Measurements from ENCODE around the gene MT1M. TPM values are rescaled to one million over a fixed set of nuclear protein-coding genes. Genes with fewer than 3 reads are reported as not detected.

Gene MT1M
- total RNA-seq, 1 experiment from 2014 or later = not detected

- Histone ChIP-seq H3K4me1 (replicated peaks; ENCODE audit: insufficient read depth) (peaks cover 27% of the 10 kb centered on the region), H3K4me3 (no peak overlapping the region), H3K9me2 (ENCODE audit: insufficient read depth) (no peaks in the 10 kb centered on the region), H3K36me3 (ENCODE audit: low read depth) (no peaks in the 10 kb centered on the region), H3K27ac (no peak overlapping the region), H3K27me3 (ENCODE audit: insufficient read depth, low read depth) (0 out of 2 replicates have a peak, but pooled peaks cover 3% of the 10 kb centered on the region), H3K4me2 (no peak overlapping the region), H2AFZ (no peak overlapping the region), H4K20me1 (ENCODE audit: insufficient read depth) (peaks cover 5% of the 10 kb centered on the region; the same call in 1 of the 2 replicates), H3F3A (ENCODE audit: insufficient read depth, low read depth) (peaks cover 18% of the 10 kb centered on the region), H3K79me2 (ENCODE audit: low read depth) (no peaks in the 10 kb centered on the region), H3K9me3 (ENCODE audit: insufficient read depth, low read depth) (no peaks in the 10 kb centered on the region)
- TF ChIP-seq CTCF (conservative IDR thresholded peaks at IDR 0.05) (no peak), EZH2 (IDR thresholded peaks at IDR 0.05; ENCODE audit: low read depth) (no peak)
- DNase-seq = no peak
- CTCF ChIA-PET = no interaction called here
- intact Hi-C loops (cut with micrococcal nuclease; ENCODE audit: unreplicated experiment) = no loop called here
- POLR2A ChIA-PET (ENCODE audit: unreplicated experiment) = interaction anchor here (0.6 kb wide), 1 partner anchor 48 kb away, joined by 4 read pairs; no protein-coding TSS in a partner anchor
- no TSS peak for BruUV-seq (replicated peaks)
Measured at GRCh38 chr16:56647641-56648431, 15.4 kb downstream of the MT1M start.

DNA sequence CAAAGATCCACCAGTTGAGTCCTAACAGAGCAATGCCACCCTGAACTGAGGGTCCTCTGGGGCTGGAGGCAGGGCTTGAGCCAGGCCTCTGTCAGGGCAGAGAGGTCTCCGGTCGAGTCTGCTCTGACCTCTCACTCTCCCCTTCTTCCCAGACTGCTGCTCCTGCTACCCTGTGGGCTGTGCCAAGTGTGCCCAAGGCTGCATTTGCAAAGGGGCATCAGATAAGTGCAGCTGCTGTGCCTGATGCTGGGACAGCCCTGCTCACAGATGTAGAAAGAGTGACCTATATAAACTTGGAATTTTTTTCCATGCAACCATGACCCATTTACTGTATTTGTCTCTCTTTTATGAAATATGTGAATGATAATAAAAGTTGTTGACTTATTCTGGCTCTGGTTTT is 16.8 kb downstream of the MT1M start:
- Histone ChIP-seq H3K4me1 (replicated peaks; ENCODE audit: insufficient read depth) (peaks cover 26% of the 10 kb centered on the region), H3K36me3 (ENCODE audit: low read depth) (no peaks in the 10 kb centered on the region), H3K9me3 (ENCODE audit: insufficient read depth, low read depth) (no peaks in the 10 kb centered on the region), H3K27ac (no peak overlapping the region), H3K4me2 (peak overlapping the region; percentile 17; the same call in 1 of the 2 replicates), H3K27me3 (ENCODE audit: insufficient read depth, low read depth) (0 out of 2 replicates have a peak, but pooled peaks cover 3% of the 10 kb centered on the region), H3F3A (ENCODE audit: insufficient read depth, low read depth) (peaks cover 28% of the 10 kb centered on the region; the same call in 1 of the 2 replicates), H4K20me1 (ENCODE audit: insufficient read depth) (peaks cover 5% of the 10 kb centered on the region; the same call in 1 of the 2 replicates), H3K9me2 (ENCODE audit: insufficient read depth) (no peaks in the 10 kb centered on the region), H2AFZ (no peak overlapping the region), H3K79me2 (ENCODE audit: low read depth) (no peaks in the 10 kb centered on the region), H3K4me3 (no peak overlapping the region)
- no peak for DNase-seq
- TF ChIP-seq CTCF (conservative IDR thresholded peaks at IDR 0.05) (no peak), EZH2 (IDR thresholded peaks at IDR 0.05; ENCODE audit: low read depth) (no peak)
- ChIA-PET CTCF (no interaction called here), POLR2A (ENCODE audit: unreplicated experiment) (interaction anchor here (0.7 kb wide), 2 partner anchors 39 to 349 kb away, joined by 4 to 9 read pairs; no protein-coding TSS in a partner anchor)
- BruUV-seq (replicated peaks) = no TSS peak
- intact Hi-C loops (cut with micrococcal nuclease; ENCODE audit: unreplicated experiment) = no loop called here

- Histone ChIP-seq H3K36me3 (ENCODE audit: low read depth) (no peaks in the 10 kb centered on the region), H2AFZ (no peak overlapping the region), H3K4me3 (no peak overlapping the region), H3K27me3 (ENCODE audit: insufficient read depth, low read depth) (0 out of 2 replicates have a peak, but pooled peaks cover 3% of the 10 kb centered on the region), H3K9me2 (ENCODE audit: insufficient read depth) (no peaks in the 10 kb centered on the region), H3K4me2 (peak overlapping the region; percentile 20), H3K79me2 (ENCODE audit: low read depth) (no peaks in the 10 kb centered on the region), H3F3A (ENCODE audit: insufficient read depth, low read depth) (peaks cover 31% of the 10 kb centered on the region; the same call in 1 of the 2 replicates), H4K20me1 (ENCODE audit: insufficient read depth) (peaks cover 5% of the 10 kb centered on the region; the same call in 1 of the 2 replicates), H3K4me1 (replicated peaks; ENCODE audit: insufficient read depth) (peaks cover 30% of the 10 kb centered on the region), H3K9me3 (ENCODE audit: insufficient read depth, low read depth) (no peaks in the 10 kb centered on the region), H3K27ac (no peak overlapping the region)
- BruUV-seq (replicated peaks) = no TSS peak
- POLR2A ChIA-PET (ENCODE audit: unreplicated experiment) = interaction anchor here (0.5 to 0.7 kb wide), 4 partner anchors 39 to 1252 kb away, joined by 4 to 9 read pairs (median 5); no protein-coding TSS in a partner anchor
- CTCF ChIA-PET = no interaction called here
- intact Hi-C loops (cut with micrococcal nuclease; ENCODE audit: unreplicated experiment) = no loop called here
- no peak for TF ChIP-seq CTCF (conservative IDR thresholded peaks at IDR 0.05)
- TF ChIP-seq EZH2 (IDR thresholded peaks at IDR 0.05; ENCODE audit: low read depth) = no peak
- DNase-seq = peak in 1 of 2 experiments; percentile 98
Measured at GRCh38 chr16:56649820-56650219, 17.4 kb downstream of the MT1M start.

Measured in PC-9 (cell line).